Upper lobe of left lung (tissue), 6 donors: ENCODE data around the gene RAG2. TPM values are rescaled to one million over a fixed set of nuclear protein-coding genes. Genes with fewer than 3 reads are reported as not detected.

Experiments used
- ATAC-seq, 2 donors: fragments of 200-7000 bp; cut with Tn5 transposase; one replicate each; pipeline ENCODE4 v1.9.1; 2022; ENCODE audit warnings: mild to moderate bottlenecking in 2 of 2, moderate library complexity in 2 of 2; ENCODE audit not compliant: low FRiP score in 2 of 2
- DNase-seq, 2 donors: peaks; one replicate each; pipeline ENCODE4 v3.0.0-alpha.2; 2019 to 2020
- H3K27ac ChIP-seq, 4 donors: fragments of 200-600 bp; sonication (generic); one replicate each; pipeline ENCODE4 v1.5.1; 2016 to 2019
- H3K27me3 ChIP-seq, 4 donors: fragments of 200-600 bp; sonication (generic); one replicate each; pipeline ENCODE4 v1.5.1; 2017 to 2019
- H3K36me3 ChIP-seq, 4 donors: fragments of 200-600 bp; sonication (generic); one replicate each; pipeline ENCODE4 v1.5.1; 2016 to 2019
- H3K4me1 ChIP-seq, 4 donors: fragments of 200-600 bp; sonication (generic); one replicate each; pipeline ENCODE4 v1.5.1; 2018 to 2019
- H3K4me3 ChIP-seq, 4 donors: fragments of 200-600 bp; sonication (generic); one replicate each; pipeline ENCODE4 v1.5.1; 2017 to 2019; ENCODE audit warnings: mild to moderate bottlenecking in 2 of 4, moderate library complexity in 1 of 4
- H3K9me3 ChIP-seq, 4 donors: fragments of 200-600 bp; sonication (generic); one replicate each; pipeline ENCODE4 v1.5.1; 2018 to 2019
- EP300 ChIP-seq, 4 donors: sonication (generic); formaldehyde crosslinking; IDR thresholded peaks; one replicate each; pipeline ENCODE4 v1.5.1; 2017; ENCODE audit warnings: antibody characterized with exemption in 4 of 4, control low read depth in 2 of 4
- POLR2A ChIP-seq, 4 donors: fragments of 450-650 bp; IDR thresholded peaks; one replicate each; pipeline ENCODE4 v1.5.1; 2016 to 2017; ENCODE audit warnings: antibody characterized with exemption in 4 of 4, mild to moderate bottlenecking in 2 of 4
- POLR2AphosphoS5 ChIP-seq, 2 donors: sonication (generic); formaldehyde crosslinking; IDR thresholded peaks; one replicate each; pipeline ENCODE4 v1.5.1; 2017; ENCODE audit warnings: antibody characterized with exemption in 2 of 2
- WGBS, 2 donors: methylation state at CpG; one replicate each; pipeline ENCODE4 v1.1.5; 2017 to 2018; 5-methylcytosine and 5-hydroxymethylcytosine counted together
- total RNA-seq, 6 donors: library from RNA; depleted of rRNA in 4 of 6; stranded (reverse); fragments of >200 nt in 4 of 6; gene quantifications; one replicate each; pipeline versions ENCODE4 v1.1.0 to v1.2.1, GENCODE V29; 2016 to 2021
- TF ChIP-seq, protein P1 (sequence below), 6 experiments: fragments of 450-650 bp in 4 of 6; fragments of 200-600 bp in 2 of 6; sonication (generic) in 2 of 6; IDR thresholded peaks; one replicate each; pipeline ENCODE4 v1.5.1; 2016 to 2019; ENCODE audit warnings: antibody characterized with exemption in 6 of 6
- donor health status: DM: no; HTN: no; CAD: no; lungs with moderate emphysema.
- donor health status: DM: no; HTN: yes; CAD: no; lungs with severe emphysema.

Gene RAG2
- total RNA-seq: not detected

DNA sequence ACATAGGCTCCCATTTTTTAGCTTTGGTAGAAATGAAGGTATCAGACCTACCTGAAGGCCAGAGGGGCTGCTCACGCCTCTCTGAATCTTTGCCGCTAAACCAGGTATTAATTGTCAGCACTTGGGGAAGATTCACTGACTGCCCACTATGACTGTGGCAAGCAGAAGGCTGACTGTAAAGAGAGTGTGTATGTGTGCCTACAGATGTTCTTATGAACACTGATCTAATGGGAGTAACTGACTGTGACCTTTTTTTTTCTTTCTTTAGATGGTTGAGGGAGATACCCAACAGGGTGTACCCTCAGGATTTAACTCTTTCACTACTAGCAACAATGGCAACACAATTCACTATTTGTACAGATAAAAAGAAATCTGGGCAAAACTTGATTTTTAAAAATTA is at the start of gene RAG2:
Gene RAG2 (minus strand): TSS at position 186 of the 400 bp plus-strand sequence. CDS start 4,068 bp downstream, outside the sequence.
- H3K4me3 ChIP-seq: no peak within 1 kb of the TSS
- TF ChIP-seq, protein P1, sequence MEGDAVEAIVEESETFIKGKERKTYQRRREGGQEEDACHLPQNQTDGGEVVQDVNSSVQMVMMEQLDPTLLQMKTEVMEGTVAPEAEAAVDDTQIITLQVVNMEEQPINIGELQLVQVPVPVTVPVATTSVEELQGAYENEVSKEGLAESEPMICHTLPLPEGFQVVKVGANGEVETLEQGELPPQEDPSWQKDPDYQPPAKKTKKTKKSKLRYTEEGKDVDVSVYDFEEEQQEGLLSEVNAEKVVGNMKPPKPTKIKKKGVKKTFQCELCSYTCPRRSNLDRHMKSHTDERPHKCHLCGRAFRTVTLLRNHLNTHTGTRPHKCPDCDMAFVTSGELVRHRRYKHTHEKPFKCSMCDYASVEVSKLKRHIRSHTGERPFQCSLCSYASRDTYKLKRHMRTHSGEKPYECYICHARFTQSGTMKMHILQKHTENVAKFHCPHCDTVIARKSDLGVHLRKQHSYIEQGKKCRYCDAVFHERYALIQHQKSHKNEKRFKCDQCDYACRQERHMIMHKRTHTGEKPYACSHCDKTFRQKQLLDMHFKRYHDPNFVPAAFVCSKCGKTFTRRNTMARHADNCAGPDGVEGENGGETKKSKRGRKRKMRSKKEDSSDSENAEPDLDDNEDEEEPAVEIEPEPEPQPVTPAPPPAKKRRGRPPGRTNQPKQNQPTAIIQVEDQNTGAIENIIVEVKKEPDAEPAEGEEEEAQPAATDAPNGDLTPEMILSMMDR (IDR thresholded peaks at IDR 0.05): no peak
- TF ChIP-seq POLR2A (IDR thresholded peaks at IDR 0.05): no peak
- TF ChIP-seq POLR2AphosphoS5 (IDR thresholded peaks at IDR 0.05): no peak
- TF ChIP-seq EP300 (IDR thresholded peaks at IDR 0.05): no peak
- H3K9me3 ChIP-seq: no peaks in the 10 kb centered on the region
- DNase-seq: no peak
- no peak for ATAC-seq
- no peaks in the 10 kb centered on the region for H3K27me3 ChIP-seq
- no peak within 1 kb of the TSS for H3K27ac ChIP-seq
- 90 to 94% methylated on average over 2 of the region's 2 CpGs for WGBS, 2 donors
- H3K4me1 ChIP-seq: peaks cover 0 to 8% (median 6%) of the 10 kb centered on the region in 4 donors
- H3K36me3 ChIP-seq: no peaks in the 10 kb centered on the region

DNA sequence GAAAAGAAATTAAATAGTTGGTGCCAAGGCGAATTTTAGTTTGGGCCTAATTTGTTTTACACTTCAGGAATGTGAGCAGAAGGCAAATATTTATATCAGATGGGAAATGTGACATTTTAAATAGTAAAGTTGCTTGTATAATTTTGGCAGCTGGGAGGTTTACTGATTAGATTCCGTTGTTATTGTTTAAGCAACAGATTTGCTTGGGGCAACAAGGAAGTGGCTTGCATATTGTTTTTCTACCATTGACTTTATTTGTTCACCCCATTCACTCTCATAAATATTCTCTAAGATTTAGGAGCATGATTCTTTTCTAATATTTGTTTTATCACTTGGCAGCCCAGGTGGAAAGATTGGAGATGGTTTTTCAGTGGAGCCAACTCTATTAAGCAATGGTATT is 40.5 kb upstream of the RAG2 start:
- Histone ChIP-seq H3K27ac (no peak overlapping the region), H3K36me3 (no peaks in the 10 kb centered on the region), H3K4me1 (peaks cover 0 to 3% (median 2%) of the 10 kb centered on the region in 4 donors), H3K27me3 (no peaks in the 10 kb centered on the region), H3K9me3 (no peaks in the 10 kb centered on the region), H3K4me3 (no peak overlapping the region)
- ATAC-seq (no peak), DNase-seq (no peak)
- no peak for TF ChIP-seq EP300 (IDR thresholded peaks at IDR 0.05)
- no peak for TF ChIP-seq POLR2AphosphoS5 (IDR thresholded peaks at IDR 0.05)
- TF ChIP-seq, protein P1 (IDR thresholded peaks at IDR 0.05): no peak
- no peak for TF ChIP-seq POLR2A (IDR thresholded peaks at IDR 0.05)
- WGBS, 2 donors: 47 to 51% methylated on average over 2 of the region's 2 CpGs

DNA sequence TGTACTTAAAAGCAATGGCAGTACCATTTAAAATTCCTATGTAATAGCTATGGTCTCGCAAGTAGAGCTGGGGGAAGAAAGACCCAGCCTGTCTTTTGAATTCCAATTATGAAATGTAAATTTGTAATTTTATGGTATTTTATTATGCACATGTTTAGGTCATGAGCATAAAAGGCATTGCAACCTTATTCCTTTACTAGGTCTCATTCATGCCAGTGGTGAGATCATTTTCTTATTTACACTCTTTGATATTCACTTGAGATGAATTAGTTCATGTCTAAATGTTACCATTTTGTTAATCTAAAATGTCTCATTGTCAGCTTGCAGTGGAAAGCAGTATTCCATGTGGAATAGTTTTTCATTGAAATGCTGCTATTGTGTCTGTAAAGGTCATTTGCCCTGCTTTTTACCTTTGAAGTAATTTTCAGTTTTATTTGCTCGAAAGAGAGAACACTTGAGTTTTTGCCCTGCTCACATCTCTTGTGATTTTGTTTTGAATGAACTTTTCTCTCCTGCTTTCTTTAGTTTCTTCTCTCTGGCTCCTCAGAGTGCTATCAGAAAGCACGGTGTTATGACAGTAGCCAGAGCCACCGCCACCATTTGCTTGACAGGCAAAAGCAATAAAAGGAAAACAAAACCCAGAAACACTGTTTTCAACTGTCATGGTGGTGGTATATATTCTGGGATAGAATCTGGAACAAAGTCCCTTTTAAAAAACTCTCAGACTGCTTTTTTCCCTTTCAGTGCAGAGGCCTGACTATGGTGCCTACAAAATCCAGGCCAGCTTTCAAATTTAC is 37.2 kb upstream of the RAG2 start:
- peaks cover 0 to 3% (median 2%) of the 10 kb centered on the region in 4 donors for H3K4me1 ChIP-seq
- WGBS, 2 donors: 95 to 96% methylated on average over 4 of the region's 4 CpGs
- no peaks in the 10 kb centered on the region for H3K9me3 ChIP-seq
- H3K36me3 ChIP-seq: no peaks in the 10 kb centered on the region
- no peak overlapping the region for H3K27ac ChIP-seq
- DNase-seq: no peak
- no peak overlapping the region for H3K4me3 ChIP-seq
- no peak for TF ChIP-seq POLR2AphosphoS5 (IDR thresholded peaks at IDR 0.05)
- no peak for TF ChIP-seq EP300 (IDR thresholded peaks at IDR 0.05)
- no peak for TF ChIP-seq POLR2A (IDR thresholded peaks at IDR 0.05)
- TF ChIP-seq, protein P1 (IDR thresholded peaks at IDR 0.05): no peak
- H3K27me3 ChIP-seq: no peaks in the 10 kb centered on the region
- ATAC-seq: no peak

DNA sequence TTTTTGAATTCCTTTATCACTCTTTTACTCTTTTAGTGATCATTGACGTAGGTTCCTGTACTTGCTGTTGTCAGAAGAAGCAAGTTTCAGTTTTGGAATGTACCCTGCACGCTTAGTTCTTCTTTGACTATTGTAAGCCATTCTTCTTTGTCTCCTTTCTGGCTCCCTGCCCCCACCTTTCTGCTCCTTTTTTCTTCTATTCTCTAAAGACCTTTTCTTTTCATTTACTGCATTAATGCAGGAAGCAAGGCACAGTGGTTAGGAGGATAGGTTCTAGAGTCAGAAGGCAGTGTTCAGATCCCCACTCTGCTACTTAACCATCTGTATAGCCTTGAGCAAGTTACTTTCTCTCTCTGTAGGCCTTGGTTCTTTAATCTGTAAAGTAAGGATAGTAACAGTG is 33.7 kb upstream of the RAG2 start:
- Histone ChIP-seq H3K4me3 (no peak overlapping the region), H3K9me3 (no peaks in the 10 kb centered on the region), H3K27me3 (no peaks in the 10 kb centered on the region), H3K36me3 (no peaks in the 10 kb centered on the region), H3K27ac (no peak overlapping the region), H3K4me1 (no peaks in the 10 kb centered on the region)
- 67 to 71% methylated on average over 2 of the region's 2 CpGs for WGBS, 2 donors
- TF ChIP-seq, protein P1 (IDR thresholded peaks at IDR 0.05): no peak
- TF ChIP-seq POLR2AphosphoS5 (IDR thresholded peaks at IDR 0.05) (no peak), POLR2A (IDR thresholded peaks at IDR 0.05) (no peak), EP300 (IDR thresholded peaks at IDR 0.05) (no peak)
- ATAC-seq: no peak
- DNase-seq: no peak
